Tibial artery (tissue), 4 donors: ENCODE results near the gene EPHA6.
A peak's percentile ranks its signal among the peaks of the same experiment; 100 is the strongest.

Source experiments
- DNase-seq, 2 donors: peaks; one replicate each; pipeline ENCODE4 v3.0.0-alpha.2; 2019
- H3K27ac ChIP-seq, 2 donors: fragments of 200-600 bp; sonication (generic) in 1 of 2; 1 replicate in 1 of 2; 2 replicates in 1 of 2; pipeline ENCODE4 v1.5.1; 2018 to 2019; ENCODE audit warnings: mild to moderate bottlenecking in 1 of 2
- H3K27me3 ChIP-seq, 2 donors: fragments of 200-600 bp; sonication (generic) in 1 of 2; one replicate each; pipeline versions ENCODE4 v1.5.1 to v1.6.0; 2016 to 2019
- H3K36me3 ChIP-seq, 3 donors: fragments of 200-600 bp; sonication (generic) in 2 of 3; one replicate each; pipeline ENCODE4 v1.5.1; 2016 to 2019; ENCODE audit warnings: mild to moderate bottlenecking in 2 of 3
- H3K4me1 ChIP-seq, 4 donors: fragments of 200-600 bp; sonication (generic) in 2 of 4; 1 replicate in 3 of 4; 2 replicates in 1 of 4; pipeline ENCODE4 v1.5.1; 2016 to 2019
- H3K4me3 ChIP-seq, 2 donors: fragments of 200-600 bp; sonication (generic) in 1 of 2; 1 replicate in 1 of 2; 2 replicates in 1 of 2; pipeline ENCODE4 v1.5.1; 2018 to 2019; ENCODE audit warnings: mild to moderate bottlenecking in 2 of 2
- H3K9me3 ChIP-seq, 3 donors: fragments of 200-600 bp; sonication (generic) in 1 of 3; one replicate each; pipeline ENCODE4 v1.5.1; 2016 to 2019
- intact Hi-C: fragments of 100-400 bp; cut with DNase I; formaldehyde crosslinking; loops from one replicate; pipeline ENCODE4 v1.15.0; 2023; ENCODE audit warnings: low total_unique reads
- TF ChIP-seq, protein P1 (sequence below), 2 experiments: fragments of 200-600 bp in 1 of 2; fragments of 450-650 bp in 1 of 2; IDR thresholded peaks; one replicate each; pipeline ENCODE4 v1.5.1; 2017 to 2019; ENCODE audit warnings: antibody characterized with exemption in 2 of 2, mild to moderate bottlenecking in 1 of 2, moderate library complexity in 1 of 2

Gene EPHA6

DNA sequence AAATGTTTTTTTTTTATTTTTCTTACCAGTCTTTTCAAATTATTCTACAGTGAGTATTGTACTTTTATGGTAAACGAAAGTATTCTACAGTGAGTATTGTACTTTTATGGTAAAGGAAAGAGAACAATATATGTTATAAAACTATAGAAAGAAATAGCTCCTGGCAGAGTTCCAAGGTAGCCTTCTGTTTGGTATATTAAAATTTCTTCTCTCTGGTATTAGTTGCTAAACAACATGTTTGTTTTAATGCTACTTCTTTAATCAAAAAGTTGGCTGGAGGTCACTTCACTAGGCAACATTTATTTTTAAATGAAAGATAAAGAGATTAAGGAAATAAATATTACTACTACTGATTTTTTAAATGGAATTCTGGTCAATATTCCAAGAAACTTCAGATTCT lies 841.6 kb downstream of the EPHA6 start:
- Histone ChIP-seq H3K9me3 (no peaks in the 10 kb centered on the region), H3K27me3 (no peaks in the 10 kb centered on the region), H3K27ac (no peak overlapping the region), H3K4me3 (no peak overlapping the region), H3K4me1 (no peaks in the 10 kb centered on the region), H3K36me3 (no peaks in the 10 kb centered on the region)
- TF ChIP-seq, protein P1, sequence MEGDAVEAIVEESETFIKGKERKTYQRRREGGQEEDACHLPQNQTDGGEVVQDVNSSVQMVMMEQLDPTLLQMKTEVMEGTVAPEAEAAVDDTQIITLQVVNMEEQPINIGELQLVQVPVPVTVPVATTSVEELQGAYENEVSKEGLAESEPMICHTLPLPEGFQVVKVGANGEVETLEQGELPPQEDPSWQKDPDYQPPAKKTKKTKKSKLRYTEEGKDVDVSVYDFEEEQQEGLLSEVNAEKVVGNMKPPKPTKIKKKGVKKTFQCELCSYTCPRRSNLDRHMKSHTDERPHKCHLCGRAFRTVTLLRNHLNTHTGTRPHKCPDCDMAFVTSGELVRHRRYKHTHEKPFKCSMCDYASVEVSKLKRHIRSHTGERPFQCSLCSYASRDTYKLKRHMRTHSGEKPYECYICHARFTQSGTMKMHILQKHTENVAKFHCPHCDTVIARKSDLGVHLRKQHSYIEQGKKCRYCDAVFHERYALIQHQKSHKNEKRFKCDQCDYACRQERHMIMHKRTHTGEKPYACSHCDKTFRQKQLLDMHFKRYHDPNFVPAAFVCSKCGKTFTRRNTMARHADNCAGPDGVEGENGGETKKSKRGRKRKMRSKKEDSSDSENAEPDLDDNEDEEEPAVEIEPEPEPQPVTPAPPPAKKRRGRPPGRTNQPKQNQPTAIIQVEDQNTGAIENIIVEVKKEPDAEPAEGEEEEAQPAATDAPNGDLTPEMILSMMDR (IDR thresholded peaks at IDR 0.05) = no peak
- intact Hi-C loops = no loop called here
- no peak for DNase-seq

DNA sequence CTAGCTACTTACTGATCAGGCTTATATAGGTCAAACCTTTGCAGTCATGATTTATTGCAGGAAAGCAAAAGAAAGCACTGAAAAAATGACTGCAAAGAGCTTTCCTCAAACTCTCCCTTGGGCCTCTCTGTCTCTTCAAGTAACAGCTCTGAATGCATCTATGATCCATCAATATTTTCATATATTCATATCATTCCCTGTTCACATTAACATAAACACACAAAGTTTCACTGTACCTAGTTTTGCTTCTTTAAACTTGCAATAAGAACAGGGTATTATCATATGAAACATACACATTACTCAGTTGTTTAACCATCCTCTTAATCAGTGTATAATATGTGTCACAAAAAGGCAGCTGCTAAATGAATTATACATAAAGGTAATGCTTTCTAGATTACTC lies 842.2 kb downstream of the EPHA6 start:
- no peaks in the 10 kb centered on the region for H3K36me3 ChIP-seq
- no peaks in the 10 kb centered on the region for H3K9me3 ChIP-seq
- no peak overlapping the region for H3K4me3 ChIP-seq
- TF ChIP-seq, protein P1 (IDR thresholded peaks at IDR 0.05) = no peak
- intact Hi-C loops = no loop called here
- H3K27me3 ChIP-seq = no peaks in the 10 kb centered on the region
- no peaks in the 10 kb centered on the region for H3K4me1 ChIP-seq
- no peak for DNase-seq
- H3K27ac ChIP-seq = no peak overlapping the region

DNA sequence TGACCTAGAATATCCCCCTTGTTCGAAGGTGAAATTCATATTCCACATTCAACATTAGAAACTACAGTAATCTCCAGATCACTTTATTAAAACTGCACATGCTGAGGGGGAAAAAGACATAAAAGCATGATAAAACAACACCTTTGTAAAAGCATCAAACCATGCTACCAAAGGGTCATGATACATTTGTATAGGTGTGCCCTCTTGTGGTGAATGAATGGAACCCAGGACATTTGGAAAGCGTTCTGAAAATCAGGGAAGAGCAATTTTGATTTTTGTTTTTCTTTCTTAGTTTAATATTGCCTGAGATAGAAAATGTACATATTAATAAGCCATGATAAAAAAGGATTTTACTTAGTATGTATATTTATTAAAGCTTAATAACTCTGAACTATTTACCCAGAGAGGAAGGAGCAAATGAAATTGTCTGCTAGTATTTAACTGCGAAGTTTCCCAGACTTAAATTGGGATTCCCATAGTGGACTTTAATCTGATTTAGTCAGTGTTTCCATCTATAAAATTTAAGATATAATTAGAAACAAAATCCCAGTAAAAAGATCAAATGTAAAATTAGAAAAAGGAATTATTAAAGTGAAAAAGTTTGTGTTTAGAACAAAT lies 844.4 kb downstream of the EPHA6 start:
- TF ChIP-seq, protein P1 (IDR thresholded peaks at IDR 0.05) = peak; percentile 30
- Histone ChIP-seq H3K4me3 (no peak overlapping the region), H3K36me3 (no peaks in the 10 kb centered on the region), H3K27ac (no peak overlapping the region), H3K9me3 (no peaks in the 10 kb centered on the region), H3K4me1 (no peaks in the 10 kb centered on the region), H3K27me3 (no peaks in the 10 kb centered on the region)
- intact Hi-C loops = no loop called here
- DNase-seq = no peak

DNA sequence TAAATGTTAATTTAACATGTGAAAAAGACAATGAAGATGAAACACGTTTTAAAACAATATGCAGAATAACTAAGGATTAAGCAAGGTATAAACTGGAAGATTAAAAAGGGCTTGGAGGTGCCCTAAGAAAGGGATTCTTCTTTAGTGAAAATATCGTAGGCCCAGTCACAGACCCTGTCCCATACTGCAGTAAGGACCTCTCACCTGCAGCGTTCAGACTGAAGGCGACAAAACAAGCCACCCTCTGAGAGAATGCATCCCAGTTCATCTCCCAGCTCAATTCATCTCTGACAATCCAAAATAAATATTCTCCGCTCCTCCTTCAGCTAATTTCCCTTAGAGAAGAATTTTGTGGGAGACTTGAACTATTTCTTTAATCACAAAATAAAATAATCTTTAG lies 847.9 kb downstream of the EPHA6 start:
- intact Hi-C loops = no loop called here
- Histone ChIP-seq H3K36me3 (no peaks in the 10 kb centered on the region), H3K4me3 (no peak overlapping the region), H3K27me3 (no peaks in the 10 kb centered on the region), H3K9me3 (no peaks in the 10 kb centered on the region), H3K27ac (no peak overlapping the region), H3K4me1 (no peaks in the 10 kb centered on the region)
- TF ChIP-seq, protein P1 (IDR thresholded peaks at IDR 0.05) = no peak
- no peak for DNase-seq

DNA sequence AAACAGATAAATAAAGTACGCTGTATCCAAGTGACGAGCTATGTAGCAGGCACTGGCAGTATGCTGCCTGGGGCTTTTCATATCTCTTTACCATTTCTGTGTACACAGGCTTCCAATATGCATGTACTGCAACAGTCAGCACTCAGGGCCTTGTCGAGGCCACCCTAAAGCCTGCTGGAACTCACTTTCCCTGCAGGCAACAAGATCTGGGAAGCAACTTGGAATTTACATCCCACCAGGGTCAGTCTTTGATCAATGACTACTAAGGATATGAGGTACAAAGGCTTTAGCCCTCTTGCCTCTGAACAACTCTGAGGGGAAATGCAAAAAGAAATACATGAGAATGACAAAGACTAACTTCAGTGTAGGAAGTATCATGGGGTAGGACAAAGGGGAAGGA lies 848.4 kb downstream of the EPHA6 start:
- H3K4me3 ChIP-seq = no peak overlapping the region
- no peaks in the 10 kb centered on the region for H3K9me3 ChIP-seq
- TF ChIP-seq, protein P1 (IDR thresholded peaks at IDR 0.05) = no peak
- no peaks in the 10 kb centered on the region for H3K4me1 ChIP-seq
- no peak for DNase-seq
- H3K36me3 ChIP-seq = no peaks in the 10 kb centered on the region
- intact Hi-C loops = no loop called here
- H3K27me3 ChIP-seq = no peaks in the 10 kb centered on the region
- H3K27ac ChIP-seq = no peak overlapping the region

DNA sequence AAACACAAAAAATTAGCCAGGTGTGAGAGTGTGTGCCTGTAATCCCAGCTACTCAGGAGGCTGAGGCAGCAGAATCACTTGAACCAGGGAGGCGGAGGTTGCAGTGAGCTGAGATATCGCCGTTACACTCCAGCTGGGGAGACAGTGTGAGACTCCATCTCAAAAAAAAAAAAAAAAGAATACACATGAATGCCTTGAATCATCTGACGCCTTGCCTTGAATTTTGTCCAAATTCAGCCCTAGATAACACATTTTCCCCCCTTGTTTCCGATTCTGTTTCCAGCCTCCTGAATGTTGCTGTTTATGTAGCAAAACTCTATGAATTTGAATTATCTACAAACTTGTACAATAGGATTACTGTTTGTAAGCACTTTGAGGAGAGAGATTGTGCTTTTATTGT lies 851.5 kb downstream of the EPHA6 start:
- intact Hi-C loops = no loop called here
- H3K27ac ChIP-seq = no peak overlapping the region
- H3K27me3 ChIP-seq = no peaks in the 10 kb centered on the region
- no peaks in the 10 kb centered on the region for H3K4me1 ChIP-seq
- H3K9me3 ChIP-seq = no peaks in the 10 kb centered on the region
- no peaks in the 10 kb centered on the region for H3K36me3 ChIP-seq
- no peak overlapping the region for H3K4me3 ChIP-seq
- TF ChIP-seq, protein P1 (IDR thresholded peaks at IDR 0.05) = no peak
- DNase-seq = no peak
